HG03060 (cell line): ENCODE data around the gene SH3RF1.
A peak's percentile ranks its signal among the peaks of the same experiment; 100 is the strongest.

Source experiments
- ATAC-seq: cut with Tn5 transposase; IDR thresholded peaks from one replicate; pipeline ENCODE4 v1.9.1; 2021; ENCODE audit warnings: low read depth, moderate number of reproducible peaks; ENCODE audit not compliant: unreplicated experiment

The SH3RF1 gene

GRCh38 chr4:169252339-169253112 is 18.2 kb downstream of the SH3RF1 start:
- ATAC-seq: no peak

GRCh38 chr4:169251291-169252235 is 19.2 kb downstream of the SH3RF1 start:
- ATAC-seq: no peak

- no peak for ATAC-seq
These were observed 20.0 kb downstream of the SH3RF1 start for GRCh38 chr4:169250796-169251195.

- ATAC-seq: no peak
These were observed 20.8 kb downstream of the SH3RF1 start for GRCh38 chr4:169249999-169250398.

DNA sequence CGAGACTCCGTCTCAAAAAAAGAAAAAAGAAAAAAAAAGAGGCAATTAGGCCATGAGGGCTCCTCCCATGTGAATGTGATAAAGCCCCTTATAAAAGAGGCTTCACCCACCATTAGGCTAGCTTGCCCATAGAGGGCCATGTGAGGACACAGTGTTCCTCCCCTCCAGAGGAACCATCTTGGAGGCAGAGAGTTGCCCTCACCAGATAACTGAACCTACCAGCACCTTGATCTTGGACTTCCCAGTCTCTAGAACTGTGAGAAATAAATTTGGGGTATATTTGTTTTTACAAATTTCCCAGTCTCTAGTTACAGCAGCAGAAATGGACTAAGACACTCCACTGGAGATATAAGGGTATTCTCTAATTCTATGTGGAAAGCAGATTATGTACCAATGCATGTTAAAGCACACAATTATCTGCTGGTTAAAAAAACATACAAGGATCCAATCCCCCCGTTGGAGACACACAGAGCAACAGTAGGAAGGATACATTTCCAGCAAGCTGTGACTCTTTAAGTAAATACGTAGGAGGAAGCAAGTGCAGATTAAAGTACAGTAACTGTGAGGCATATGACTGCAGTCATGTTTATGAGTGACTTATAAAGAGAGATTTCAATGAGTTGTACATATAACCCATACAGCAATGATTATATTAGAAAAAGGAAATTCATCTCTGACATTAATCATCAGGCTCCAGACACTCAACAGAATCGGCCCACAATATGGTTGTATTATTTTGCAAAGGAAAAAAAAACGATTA is 21.4 kb downstream of the SH3RF1 start:
- ATAC-seq: peak; percentile 64

DNA sequence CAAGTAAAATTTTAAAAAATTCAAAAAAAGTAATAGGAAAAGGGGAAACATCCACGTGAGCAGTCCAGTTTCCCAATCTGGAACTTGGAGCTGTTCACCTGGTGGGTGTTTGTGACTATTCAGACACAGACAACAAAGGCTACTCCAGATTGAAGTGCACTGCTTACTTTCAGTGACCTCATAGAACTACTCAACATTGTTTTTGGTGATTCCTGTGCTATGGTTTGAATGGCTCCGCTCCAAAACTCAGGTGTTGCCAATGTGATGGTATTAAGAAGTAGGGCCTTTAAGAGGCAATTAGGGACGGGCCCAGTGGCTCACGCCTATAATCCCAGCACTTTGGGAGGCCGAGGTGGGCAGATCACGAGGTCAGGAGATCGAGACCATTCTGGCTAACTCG is 22.1 kb downstream of the SH3RF1 start:
- ATAC-seq: no peak

DNA sequence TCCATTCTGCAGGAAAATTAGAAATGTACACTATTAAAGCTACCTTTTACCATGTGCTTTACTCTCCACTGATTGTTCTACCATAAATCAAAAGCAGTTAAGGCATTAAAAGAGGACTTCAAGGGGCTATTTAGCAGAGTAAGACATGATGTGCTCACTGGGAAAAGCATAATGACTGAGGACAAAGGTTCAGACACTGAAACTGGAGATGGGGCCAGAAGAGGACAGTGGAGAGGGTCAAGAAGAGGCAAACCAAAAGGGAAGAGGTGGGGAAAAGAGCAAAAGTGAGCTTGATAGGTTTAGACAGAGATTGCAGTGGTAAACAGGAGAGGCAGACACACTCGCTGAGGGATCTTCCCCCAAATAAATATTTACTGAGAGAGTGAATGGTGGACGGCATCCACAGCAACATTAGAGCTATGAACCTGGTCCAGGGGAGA is 23.8 kb downstream of the SH3RF1 start:
- ATAC-seq: no peak

GRCh38 chr4:169246279-169246678 is 24.5 kb downstream of the SH3RF1 start:
- no peak for ATAC-seq

DNA sequence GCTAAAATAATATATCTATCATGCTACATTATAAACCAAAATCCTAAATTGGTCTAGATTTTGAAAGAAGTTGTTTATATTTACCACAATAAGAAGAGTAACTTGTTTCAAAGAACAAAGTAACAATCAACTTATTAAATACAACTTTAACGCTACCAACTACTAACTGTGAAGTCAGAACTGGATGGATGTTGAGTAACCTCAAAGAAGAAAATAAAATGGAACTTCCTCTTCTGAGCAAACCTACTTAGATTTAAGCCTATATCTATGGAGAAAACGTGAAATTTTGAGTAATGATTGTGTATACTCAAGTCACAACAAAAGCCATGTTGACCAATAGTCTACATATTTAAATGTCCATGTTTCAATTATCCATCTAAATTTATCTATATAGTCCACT is 25.7 kb downstream of the SH3RF1 start:
- ATAC-seq: no peak

DNA sequence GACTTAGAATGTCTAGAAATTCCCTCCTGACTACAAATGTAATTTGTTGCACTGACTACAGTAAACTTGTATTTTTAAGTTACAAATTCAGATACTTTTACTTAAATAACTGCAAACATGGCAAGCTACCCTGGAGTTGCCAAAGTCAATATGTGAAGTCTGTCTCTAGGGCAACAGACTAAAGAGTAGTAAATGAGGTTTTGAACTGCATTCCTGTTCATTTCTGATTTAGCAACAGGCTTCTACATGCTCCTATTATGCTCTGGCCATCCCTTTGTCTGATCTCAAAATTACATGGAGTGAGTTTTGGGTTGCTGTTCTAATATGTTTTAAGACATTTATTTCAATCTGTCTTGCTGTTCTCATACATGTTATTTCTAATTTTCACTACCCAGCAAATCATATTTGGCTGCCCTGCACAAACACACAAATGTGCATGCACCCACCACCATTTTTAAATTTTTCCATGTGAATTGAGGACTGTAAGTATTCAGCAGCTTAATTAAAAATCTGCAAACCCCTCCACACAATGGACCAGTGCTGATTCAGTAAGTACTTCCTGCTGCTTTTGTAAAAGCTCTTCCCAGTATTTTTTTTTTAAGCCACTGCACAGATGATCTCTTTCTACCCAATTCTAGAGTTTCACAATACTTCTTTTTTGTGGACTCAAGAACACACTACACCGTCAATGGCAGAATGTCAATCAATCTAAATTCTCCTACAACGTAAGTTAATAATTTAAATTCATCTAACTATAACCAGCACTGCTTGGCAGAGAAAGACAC is 26.7 kb downstream of the SH3RF1 start:
- ATAC-seq: no peak

DNA sequence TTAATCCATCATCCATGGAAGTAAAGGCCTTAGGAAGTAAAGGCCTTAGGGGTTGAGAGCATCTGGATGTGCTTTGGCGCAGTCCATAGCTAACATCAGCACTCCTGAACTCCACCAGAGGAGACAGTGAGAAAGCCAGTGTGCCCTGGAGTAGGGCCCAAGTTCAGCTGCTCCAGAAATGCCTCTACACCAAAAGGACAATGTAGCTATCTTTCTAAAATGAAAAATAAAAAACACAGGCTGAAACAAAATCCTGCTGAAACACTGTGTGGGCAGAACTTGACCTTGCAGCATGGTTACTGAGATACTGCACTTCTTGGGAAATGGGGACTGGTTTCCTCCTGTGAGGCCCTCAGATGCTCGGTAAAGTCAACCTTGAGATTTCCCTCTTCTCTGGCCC is 29.3 kb downstream of the SH3RF1 start:
- ATAC-seq: no peak

GRCh38 chr4:169239221-169239905 is 31.4 kb downstream of the SH3RF1 start:
- no peak for ATAC-seq

- no peak for ATAC-seq
These were observed 32.3 kb downstream of the SH3RF1 start for GRCh38 chr4:169238445-169238844.

GRCh38 chr4:169236873-169237626 is 33.7 kb downstream of the SH3RF1 start:
- no peak for ATAC-seq

DNA sequence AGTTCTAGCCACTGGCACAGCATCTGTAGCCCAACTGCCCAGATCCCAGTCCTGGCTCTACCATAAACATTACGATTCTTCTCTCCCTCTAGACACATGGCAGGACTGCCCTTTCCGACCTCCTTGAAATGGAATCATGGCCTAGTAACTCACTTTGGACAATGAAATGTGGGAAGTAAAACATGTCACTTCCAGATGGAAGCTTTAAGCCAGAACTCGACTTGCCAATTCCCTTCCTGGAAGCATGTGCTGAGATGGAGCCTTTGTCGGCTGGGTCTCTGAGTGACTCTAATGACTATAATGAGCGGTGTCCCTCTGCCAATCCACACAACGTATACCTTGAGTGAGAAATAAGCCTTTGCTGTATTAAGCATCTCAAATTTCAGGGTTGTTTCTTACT is 34.7 kb downstream of the SH3RF1 start:
- no peak for ATAC-seq

DNA sequence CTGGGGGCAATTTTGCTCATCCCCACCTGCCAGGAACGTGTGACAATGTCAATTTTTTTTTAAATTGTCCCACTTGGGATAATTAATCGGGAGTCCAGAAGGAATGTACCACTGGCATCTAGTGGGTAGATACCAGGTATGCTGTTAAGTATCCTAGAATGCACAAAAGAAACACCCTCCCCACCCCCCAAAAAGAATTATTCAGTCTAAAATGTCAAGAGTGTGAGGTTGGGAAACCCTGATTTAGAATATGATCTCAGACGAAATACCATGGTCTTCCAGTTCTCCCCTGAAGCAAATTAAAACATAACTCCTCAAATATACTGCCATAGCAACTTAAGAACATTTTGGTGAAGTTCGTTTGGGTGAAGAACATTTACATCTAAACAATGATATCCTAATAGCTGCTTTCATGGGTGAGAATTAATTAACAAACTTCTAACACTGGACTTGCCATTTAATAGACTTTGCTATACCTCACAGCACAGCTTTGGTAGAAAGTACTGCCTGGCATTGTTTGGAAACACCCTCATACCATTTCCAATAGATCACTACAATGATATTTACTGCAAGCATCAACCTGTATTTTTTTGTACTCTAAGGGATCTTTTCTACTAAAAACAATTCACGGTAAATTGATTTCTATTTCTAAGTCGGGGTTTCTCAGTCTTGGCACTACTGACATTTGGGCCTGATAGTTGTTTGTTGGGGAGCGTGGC is 36.5 kb downstream of the SH3RF1 start:
- ATAC-seq: no peak

DNA sequence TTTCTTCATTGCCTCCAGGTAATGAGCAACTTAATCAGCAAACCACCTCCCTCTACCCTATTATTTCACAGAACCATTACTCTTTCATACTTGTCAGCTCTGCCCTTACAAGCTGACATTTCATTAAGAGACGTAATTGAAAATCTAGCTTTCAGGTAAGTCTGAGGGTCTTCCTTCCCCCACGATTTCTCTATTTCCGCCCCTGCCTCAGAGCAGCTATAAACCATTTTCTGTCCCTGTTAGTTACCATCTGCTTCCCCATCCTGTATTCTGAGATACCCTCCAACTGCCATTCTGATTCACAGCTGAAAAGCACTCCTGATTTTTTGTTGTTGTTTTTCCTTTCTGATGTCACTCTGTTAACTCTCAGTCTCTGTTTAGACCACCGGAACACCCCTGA is 37.1 kb downstream of the SH3RF1 start:
- ATAC-seq: no peak

GRCh38 chr4:169231647-169232262 is 39.0 kb downstream of the SH3RF1 start:
- ATAC-seq: no peak
